ENCODE results near the gene AKT2. TPM values are rescaled to one million over a fixed set of nuclear protein-coding genes. Genes with fewer than 3 reads are reported as not detected.

The AKT2 gene
- total RNA-seq, 1 experiment from 2014 or later: 149 TPM

DNA sequence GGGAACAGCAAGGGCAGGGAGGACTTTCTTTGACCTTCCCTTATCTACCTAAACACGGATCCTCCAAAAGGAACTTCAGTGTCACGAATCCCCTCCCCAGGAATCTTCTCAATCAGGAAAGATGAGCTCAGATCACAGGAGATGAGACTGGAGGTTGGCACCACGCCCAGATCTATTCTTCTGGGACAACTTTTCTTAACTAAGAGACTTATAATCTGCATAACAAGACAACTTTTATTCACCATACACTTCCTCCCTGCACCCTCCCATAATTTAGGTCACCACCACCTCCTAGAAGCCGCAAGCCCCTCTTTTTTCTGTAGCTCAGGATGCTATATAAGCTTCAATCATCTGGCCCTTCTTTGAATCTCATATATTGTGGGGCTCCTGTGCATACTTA, 19.2 kb upstream of the AKT2 start:
- Histone ChIP-seq H3K9me2 (ENCODE audit: insufficient read depth) (no peaks in the 10 kb centered on the region), H3K36me3 (ENCODE audit: low read depth) (no peaks in the 10 kb centered on the region), H3K4me2 (no peak overlapping the region), H3K27me3 (ENCODE audit: insufficient read depth, low read depth) (no peaks in the 10 kb centered on the region), H3K9me3 (ENCODE audit: insufficient read depth, low read depth) (no peaks in the 10 kb centered on the region), H3F3A (ENCODE audit: insufficient read depth, low read depth) (no peaks in the 10 kb centered on the region; the same call in 1 of the 2 replicates), H4K20me1 (ENCODE audit: insufficient read depth) (no peaks in the 10 kb centered on the region), H3K4me1 (replicated peaks; ENCODE audit: insufficient read depth) (no peaks in the 10 kb centered on the region), H2AFZ (no peak overlapping the region), H3K79me2 (ENCODE audit: low read depth) (no peaks in the 10 kb centered on the region), H3K4me3 (no peak overlapping the region), H3K27ac (no peak overlapping the region)
- intact Hi-C loops (cut with micrococcal nuclease; ENCODE audit: unreplicated experiment): loop anchor here (2.0 to 10.0 kb wide), 2 partner anchors 160 to 294 kb away; no protein-coding TSS in a partner anchor
- no peak for TF ChIP-seq EZH2 (IDR thresholded peaks at IDR 0.05; ENCODE audit: low read depth)
- ChIA-PET POLR2A (ENCODE audit: unreplicated experiment) (no interaction called here), CTCF (interaction anchor here (0.6 to 1.4 kb wide), 3 partner anchors 25 to 299 kb away, joined by 6 to 13 read pairs (median 9); no protein-coding TSS in a partner anchor)
- no peak for DNase-seq
- no TSS peak for BruUV-seq (replicated peaks)

DNA sequence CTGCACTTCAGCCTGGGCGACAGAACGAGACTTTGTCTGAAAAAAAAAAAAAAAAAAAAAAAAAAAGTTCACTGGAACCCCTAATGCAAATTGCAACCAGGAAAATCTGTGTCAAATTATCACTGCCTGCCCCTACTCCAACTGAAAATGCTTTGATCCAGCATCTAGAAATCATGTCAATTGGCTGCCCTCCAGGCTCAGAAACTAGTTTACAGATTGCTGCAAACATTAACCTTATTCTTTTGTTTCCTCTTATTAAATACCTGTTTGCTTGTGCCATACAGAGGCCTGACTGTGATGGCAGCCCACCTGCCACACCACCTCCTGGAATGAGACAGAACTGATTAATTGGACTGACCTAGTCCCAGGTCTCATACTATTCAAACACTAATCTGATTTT, 18.6 kb upstream of the AKT2 start:
- Histone ChIP-seq H3K9me3 (ENCODE audit: insufficient read depth, low read depth) (no peaks in the 10 kb centered on the region), H3K27me3 (ENCODE audit: insufficient read depth, low read depth) (no peaks in the 10 kb centered on the region), H3K4me1 (replicated peaks; ENCODE audit: insufficient read depth) (no peaks in the 10 kb centered on the region), H3K4me3 (no peak overlapping the region), H2AFZ (no peak overlapping the region), H4K20me1 (ENCODE audit: insufficient read depth) (no peaks in the 10 kb centered on the region), H3K79me2 (ENCODE audit: low read depth) (no peaks in the 10 kb centered on the region), H3K4me2 (no peak overlapping the region), H3K27ac (no peak overlapping the region), H3K9me2 (ENCODE audit: insufficient read depth) (no peaks in the 10 kb centered on the region), H3K36me3 (ENCODE audit: low read depth) (no peaks in the 10 kb centered on the region), H3F3A (ENCODE audit: insufficient read depth, low read depth) (no peaks in the 10 kb centered on the region; the same call in 1 of the 2 replicates)
- CTCF ChIA-PET: interaction anchor here (0.6 kb wide), 2 partner anchors 24 to 195 kb away, joined by 6 to 9 read pairs; no protein-coding TSS in a partner anchor
- intact Hi-C loops (cut with micrococcal nuclease; ENCODE audit: unreplicated experiment): loop anchor here (2.0 to 10.0 kb wide), 2 partner anchors 159 to 295 kb away; no protein-coding TSS in a partner anchor
- no peak for DNase-seq
- POLR2A ChIA-PET (ENCODE audit: unreplicated experiment): no interaction called here
- no TSS peak for BruUV-seq (replicated peaks)
- TF ChIP-seq, protein P1, sequence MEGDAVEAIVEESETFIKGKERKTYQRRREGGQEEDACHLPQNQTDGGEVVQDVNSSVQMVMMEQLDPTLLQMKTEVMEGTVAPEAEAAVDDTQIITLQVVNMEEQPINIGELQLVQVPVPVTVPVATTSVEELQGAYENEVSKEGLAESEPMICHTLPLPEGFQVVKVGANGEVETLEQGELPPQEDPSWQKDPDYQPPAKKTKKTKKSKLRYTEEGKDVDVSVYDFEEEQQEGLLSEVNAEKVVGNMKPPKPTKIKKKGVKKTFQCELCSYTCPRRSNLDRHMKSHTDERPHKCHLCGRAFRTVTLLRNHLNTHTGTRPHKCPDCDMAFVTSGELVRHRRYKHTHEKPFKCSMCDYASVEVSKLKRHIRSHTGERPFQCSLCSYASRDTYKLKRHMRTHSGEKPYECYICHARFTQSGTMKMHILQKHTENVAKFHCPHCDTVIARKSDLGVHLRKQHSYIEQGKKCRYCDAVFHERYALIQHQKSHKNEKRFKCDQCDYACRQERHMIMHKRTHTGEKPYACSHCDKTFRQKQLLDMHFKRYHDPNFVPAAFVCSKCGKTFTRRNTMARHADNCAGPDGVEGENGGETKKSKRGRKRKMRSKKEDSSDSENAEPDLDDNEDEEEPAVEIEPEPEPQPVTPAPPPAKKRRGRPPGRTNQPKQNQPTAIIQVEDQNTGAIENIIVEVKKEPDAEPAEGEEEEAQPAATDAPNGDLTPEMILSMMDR (conservative IDR thresholded peaks at IDR 0.05): no peak
- no peak for TF ChIP-seq EZH2 (IDR thresholded peaks at IDR 0.05; ENCODE audit: low read depth)

DNA sequence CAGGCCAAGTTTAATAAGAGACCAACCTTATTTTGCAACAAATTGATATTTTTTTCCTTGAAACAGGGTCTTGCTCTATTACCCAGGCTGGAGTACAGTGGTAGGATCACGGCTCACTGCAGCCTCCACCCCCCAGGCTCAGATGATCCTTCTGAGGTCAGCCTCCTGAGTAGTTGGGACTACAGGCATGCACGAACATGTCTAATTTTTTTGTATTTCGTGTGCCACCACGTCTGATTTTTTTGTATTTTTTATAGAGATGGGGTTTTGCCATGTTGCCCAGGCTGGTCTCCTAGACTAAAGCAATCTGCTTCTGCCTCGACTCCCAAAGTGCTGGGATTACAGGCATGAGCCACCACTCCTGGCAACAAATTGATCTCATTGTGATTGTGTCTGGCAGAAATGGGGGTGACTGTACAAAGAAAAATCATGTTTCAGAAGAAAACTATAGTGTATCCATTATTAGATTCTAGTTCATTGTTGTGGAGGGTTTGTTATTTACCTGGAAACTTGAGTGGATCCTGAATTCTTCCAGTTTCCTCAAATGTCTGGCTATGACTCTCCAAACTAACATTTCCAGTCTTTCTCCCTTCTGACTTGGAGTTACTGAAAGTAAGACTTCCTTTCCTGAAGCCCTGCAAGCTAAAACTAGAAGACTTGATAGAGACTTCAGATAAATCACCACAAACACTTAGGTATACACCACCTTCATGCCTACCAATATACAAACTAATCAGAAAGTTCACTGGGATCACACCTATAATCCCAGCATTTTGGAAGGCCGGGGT, 17.3 kb upstream of the AKT2 start:
- intact Hi-C loops (cut with micrococcal nuclease; ENCODE audit: unreplicated experiment): loop anchor here (10.0 kb wide), 1 partner anchor 158 kb away; no protein-coding TSS in a partner anchor
- H3K27me3 ChIP-seq (ENCODE audit: insufficient read depth, low read depth): no peaks in the 10 kb centered on the region
- H2AFZ ChIP-seq: no peak overlapping the region
- TF ChIP-seq EZH2 (IDR thresholded peaks at IDR 0.05; ENCODE audit: low read depth): no peak
- TF ChIP-seq, protein P1 (conservative IDR thresholded peaks at IDR 0.05): no peak
- no peaks in the 10 kb centered on the region for H3K79me2 ChIP-seq (ENCODE audit: low read depth)
- BruUV-seq (replicated peaks): no TSS peak
- H3K4me3 ChIP-seq: no peak overlapping the region
- H3K9me2 ChIP-seq (ENCODE audit: insufficient read depth): no peaks in the 10 kb centered on the region
- no peaks in the 10 kb centered on the region for H3K4me1 ChIP-seq (replicated peaks; ENCODE audit: insufficient read depth)
- H3K36me3 ChIP-seq (ENCODE audit: low read depth): no peaks in the 10 kb centered on the region
- no peaks in the 10 kb centered on the region for H3K9me3 ChIP-seq (ENCODE audit: insufficient read depth, low read depth)
- no peak overlapping the region for H3K27ac ChIP-seq
- no peaks in the 10 kb centered on the region for H4K20me1 ChIP-seq (ENCODE audit: insufficient read depth)
- no peak for DNase-seq
- ChIA-PET CTCF (interaction anchor here (0.6 kb wide), 2 partner anchors 12 to 333 kb away, joined by 3 to 7 read pairs; no protein-coding TSS in a partner anchor), POLR2A (ENCODE audit: unreplicated experiment) (no interaction called here)
- H3F3A ChIP-seq (ENCODE audit: insufficient read depth, low read depth): peaks cover 4% of the 10 kb centered on the region; the same call in 1 of the 2 replicates
- H3K4me2 ChIP-seq: no peak overlapping the region

Data from PC-9 (cell line).